HL-60 (cell line): ENCODE results near the gene RERG.

ENCODE experiments used
- DNase-seq, 2 experiments: peaks; one replicate each; pipeline ENCODE4 v3.0.0-alpha.2; 2010 to 2020; ENCODE audit warnings: low read depth in 1 of 2, low spot score in 1 of 2
- H3K27ac ChIP-seq: fragments of 250-450 bp; sonication (Bioruptor Pico); replicated peaks from 2 replicates; pipeline ENCODE4 v1.5.1; 2020; ENCODE audit warnings: mild to moderate bottlenecking, moderate library complexity
- H3K27me3 ChIP-seq: fragments of 250-450 bp; sonication (Bioruptor Pico); 2 replicates; pipeline ENCODE4 v1.5.1; 2021; ENCODE audit warnings: mild to moderate bottlenecking, moderate library complexity; ENCODE audit not compliant: insufficient read depth, poor library complexity, severe bottlenecking
- H3K4me3 ChIP-seq: replicated peaks from 2 replicates; pipeline ENCODE4 v1.5.1; 2011; ENCODE audit warnings: mild to moderate bottlenecking, control low read depth, low read length; ENCODE audit not compliant: insufficient read depth
- GABPA ChIP-seq: IDR thresholded peaks from 2 replicates; pipeline ENCODE4 v1.6.1; 2012; ENCODE audit warnings: low read depth
- POLR2AphosphoS5 ChIP-seq: IDR thresholded peaks from 2 replicates; pipeline ENCODE4 v1.6.1; 2012; ENCODE audit warnings: low read depth
- SPI1 ChIP-seq: IDR thresholded peaks from 2 replicates; pipeline ENCODE4 v1.6.1; 2012; ENCODE audit warnings: low read depth, mild to moderate bottlenecking, borderline replicate concordance
- TF ChIP-seq, protein P1 (sequence below): IDR thresholded peaks from 2 replicates; pipeline ENCODE4 v1.6.1; 2012; ENCODE audit warnings: low read depth; ENCODE audit not compliant: insufficient replicate concordance
- TF ChIP-seq, protein P2 (sequence below): IDR thresholded peaks from one replicate; pipeline ENCODE4 v1.5.1; 2011; ENCODE audit warnings: low read length, control low read depth, inconsistent platforms; ENCODE audit not compliant: insufficient read depth

The RERG gene

DNA sequence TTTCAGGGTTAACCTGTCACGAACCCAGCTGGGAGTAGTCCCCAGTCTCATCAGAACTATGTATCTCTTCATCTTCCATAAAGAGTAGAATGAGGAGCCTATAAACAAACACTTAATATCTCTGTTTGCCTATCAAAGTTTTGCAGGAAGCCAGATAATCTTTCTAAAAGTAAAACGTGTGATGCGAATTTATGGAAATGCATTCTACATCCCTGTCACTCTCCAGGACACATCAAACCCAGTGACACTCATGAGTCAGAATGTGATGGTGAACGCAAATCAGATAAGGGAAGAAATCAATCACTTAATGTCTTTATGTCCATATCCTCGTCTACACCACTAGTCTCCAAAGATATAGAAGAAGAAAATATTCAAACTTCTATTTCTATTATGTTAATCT, 37.4 kb downstream of the RERG start:
- no peak overlapping the region for H3K27ac ChIP-seq
- TF ChIP-seq, protein P1, sequence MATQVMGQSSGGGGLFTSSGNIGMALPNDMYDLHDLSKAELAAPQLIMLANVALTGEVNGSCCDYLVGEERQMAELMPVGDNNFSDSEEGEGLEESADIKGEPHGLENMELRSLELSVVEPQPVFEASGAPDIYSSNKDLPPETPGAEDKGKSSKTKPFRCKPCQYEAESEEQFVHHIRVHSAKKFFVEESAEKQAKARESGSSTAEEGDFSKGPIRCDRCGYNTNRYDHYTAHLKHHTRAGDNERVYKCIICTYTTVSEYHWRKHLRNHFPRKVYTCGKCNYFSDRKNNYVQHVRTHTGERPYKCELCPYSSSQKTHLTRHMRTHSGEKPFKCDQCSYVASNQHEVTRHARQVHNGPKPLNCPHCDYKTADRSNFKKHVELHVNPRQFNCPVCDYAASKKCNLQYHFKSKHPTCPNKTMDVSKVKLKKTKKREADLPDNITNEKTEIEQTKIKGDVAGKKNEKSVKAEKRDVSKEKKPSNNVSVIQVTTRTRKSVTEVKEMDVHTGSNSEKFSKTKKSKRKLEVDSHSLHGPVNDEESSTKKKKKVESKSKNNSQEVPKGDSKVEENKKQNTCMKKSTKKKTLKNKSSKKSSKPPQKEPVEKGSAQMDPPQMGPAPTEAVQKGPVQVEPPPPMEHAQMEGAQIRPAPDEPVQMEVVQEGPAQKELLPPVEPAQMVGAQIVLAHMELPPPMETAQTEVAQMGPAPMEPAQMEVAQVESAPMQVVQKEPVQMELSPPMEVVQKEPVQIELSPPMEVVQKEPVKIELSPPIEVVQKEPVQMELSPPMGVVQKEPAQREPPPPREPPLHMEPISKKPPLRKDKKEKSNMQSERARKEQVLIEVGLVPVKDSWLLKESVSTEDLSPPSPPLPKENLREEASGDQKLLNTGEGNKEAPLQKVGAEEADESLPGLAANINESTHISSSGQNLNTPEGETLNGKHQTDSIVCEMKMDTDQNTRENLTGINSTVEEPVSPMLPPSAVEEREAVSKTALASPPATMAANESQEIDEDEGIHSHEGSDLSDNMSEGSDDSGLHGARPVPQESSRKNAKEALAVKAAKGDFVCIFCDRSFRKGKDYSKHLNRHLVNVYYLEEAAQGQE: no peak
- TF ChIP-seq GABPA: no peak
- TF ChIP-seq POLR2AphosphoS5: no peak
- TF ChIP-seq, protein P2, sequence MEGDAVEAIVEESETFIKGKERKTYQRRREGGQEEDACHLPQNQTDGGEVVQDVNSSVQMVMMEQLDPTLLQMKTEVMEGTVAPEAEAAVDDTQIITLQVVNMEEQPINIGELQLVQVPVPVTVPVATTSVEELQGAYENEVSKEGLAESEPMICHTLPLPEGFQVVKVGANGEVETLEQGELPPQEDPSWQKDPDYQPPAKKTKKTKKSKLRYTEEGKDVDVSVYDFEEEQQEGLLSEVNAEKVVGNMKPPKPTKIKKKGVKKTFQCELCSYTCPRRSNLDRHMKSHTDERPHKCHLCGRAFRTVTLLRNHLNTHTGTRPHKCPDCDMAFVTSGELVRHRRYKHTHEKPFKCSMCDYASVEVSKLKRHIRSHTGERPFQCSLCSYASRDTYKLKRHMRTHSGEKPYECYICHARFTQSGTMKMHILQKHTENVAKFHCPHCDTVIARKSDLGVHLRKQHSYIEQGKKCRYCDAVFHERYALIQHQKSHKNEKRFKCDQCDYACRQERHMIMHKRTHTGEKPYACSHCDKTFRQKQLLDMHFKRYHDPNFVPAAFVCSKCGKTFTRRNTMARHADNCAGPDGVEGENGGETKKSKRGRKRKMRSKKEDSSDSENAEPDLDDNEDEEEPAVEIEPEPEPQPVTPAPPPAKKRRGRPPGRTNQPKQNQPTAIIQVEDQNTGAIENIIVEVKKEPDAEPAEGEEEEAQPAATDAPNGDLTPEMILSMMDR: no peak
- TF ChIP-seq SPI1: no peak
- DNase-seq: no peak
- H3K4me3 ChIP-seq: no peak overlapping the region
- peaks cover 2% of the 10 kb centered on the region for H3K27me3 ChIP-seq

DNA sequence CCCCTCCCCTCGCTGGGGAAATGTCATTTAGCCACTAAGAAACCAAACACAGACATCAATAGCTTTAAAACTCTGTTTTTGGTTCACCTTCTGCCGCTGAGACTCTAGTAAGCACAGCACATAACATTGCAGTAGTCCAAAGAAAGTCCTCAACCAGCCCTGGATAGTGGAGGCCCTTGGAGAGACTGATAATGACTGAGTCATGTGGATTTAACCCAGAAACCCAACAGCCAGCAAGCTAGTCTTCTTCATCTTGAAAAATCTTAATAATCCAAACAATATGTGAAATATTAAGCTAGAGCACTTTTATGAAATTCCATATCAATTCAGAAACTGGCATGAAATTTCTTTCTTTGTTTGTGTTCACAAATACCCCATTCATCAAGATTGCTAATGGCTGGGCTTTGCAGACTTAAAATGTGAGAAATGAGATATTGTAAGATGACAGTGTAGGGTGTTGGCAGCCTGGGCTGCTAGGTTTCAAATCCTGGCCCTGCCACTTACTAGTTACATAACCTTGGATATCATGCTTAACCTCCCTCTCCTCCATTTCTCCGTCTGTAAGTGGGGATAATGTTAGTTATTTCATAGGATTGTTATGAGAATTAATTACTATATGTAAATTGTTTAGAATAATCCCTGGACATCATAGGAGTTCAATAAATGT, 40.1 kb downstream of the RERG start:
- Histone ChIP-seq H3K27me3 (peaks cover 2% of the 10 kb centered on the region), H3K4me3 (no peak overlapping the region), H3K27ac (no peak overlapping the region)
- TF ChIP-seq GABPA (no peak), SPI1 (no peak), POLR2AphosphoS5 (no peak)
- TF ChIP-seq, protein P1: no peak
- TF ChIP-seq, protein P2: no peak
- no peak for DNase-seq

DNA sequence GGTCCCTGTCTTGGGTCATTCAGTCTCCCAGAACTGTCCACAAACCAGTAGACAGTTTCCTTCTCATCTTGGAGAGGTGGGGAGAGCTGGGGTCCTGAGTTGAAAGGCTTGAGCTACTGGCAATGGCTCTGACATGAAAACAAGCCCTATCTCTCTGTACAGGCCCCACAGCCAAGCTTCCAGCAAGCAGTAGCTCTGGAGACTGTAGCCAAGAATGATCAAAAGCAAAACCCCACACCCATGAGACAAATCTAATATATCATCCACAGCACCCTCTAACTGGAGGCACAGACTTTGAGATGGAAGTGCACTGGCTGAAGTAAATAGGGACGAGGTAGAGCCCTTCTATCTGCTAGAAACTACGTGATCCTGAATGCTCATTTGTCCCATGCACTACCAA, 40.9 kb downstream of the RERG start:
- no peak overlapping the region for H3K4me3 ChIP-seq
- H3K27ac ChIP-seq: no peak overlapping the region
- H3K27me3 ChIP-seq: no peaks in the 10 kb centered on the region
- TF ChIP-seq, protein P2: no peak
- TF ChIP-seq SPI1 (no peak), POLR2AphosphoS5 (no peak), GABPA (no peak)
- TF ChIP-seq, protein P1: no peak
- DNase-seq: no peak
